GM18508 (cell line): ENCODE results near the gene FRG2C.
"Not testable (repeated sequence)": the region's sequence is repeated elsewhere in the genome, so short reads cannot be mapped to it uniquely, and the experiment has no call there.

Experiments used
- ATAC-seq: cut with Tn5 transposase; IDR thresholded peaks from one replicate; pipeline ENCODE4 v1.9.1; 2021; ENCODE audit warnings: moderate number of reproducible peaks; ENCODE audit not compliant: insufficient read depth, unreplicated experiment

FRG2C gene

DNA sequence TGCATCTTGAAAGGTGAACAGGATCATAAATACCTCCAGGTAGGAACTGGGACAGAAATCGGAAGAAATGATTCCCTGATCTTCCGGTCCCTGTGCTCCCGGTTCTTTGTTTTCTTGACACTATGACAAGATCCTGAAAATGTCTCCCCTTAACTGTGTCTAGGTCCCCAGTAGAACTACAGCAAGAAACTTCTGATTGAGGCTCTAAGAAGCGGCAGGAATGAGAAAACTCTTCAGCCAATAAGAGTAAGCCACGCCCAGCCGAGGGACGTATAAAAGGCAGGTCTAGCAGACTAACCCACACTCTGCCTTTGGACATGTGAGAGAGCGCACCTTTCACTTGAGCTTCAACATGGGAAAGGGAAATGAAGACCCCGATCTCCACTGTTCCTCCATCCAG is at the start of gene FRG2C:
Gene FRG2C (plus strand): TSS at position 301 of the 400 bp plus-strand sequence. CDS start 52 bp downstream, at position 353.
- ATAC-seq, result not testable (repeated sequence)

DNA sequence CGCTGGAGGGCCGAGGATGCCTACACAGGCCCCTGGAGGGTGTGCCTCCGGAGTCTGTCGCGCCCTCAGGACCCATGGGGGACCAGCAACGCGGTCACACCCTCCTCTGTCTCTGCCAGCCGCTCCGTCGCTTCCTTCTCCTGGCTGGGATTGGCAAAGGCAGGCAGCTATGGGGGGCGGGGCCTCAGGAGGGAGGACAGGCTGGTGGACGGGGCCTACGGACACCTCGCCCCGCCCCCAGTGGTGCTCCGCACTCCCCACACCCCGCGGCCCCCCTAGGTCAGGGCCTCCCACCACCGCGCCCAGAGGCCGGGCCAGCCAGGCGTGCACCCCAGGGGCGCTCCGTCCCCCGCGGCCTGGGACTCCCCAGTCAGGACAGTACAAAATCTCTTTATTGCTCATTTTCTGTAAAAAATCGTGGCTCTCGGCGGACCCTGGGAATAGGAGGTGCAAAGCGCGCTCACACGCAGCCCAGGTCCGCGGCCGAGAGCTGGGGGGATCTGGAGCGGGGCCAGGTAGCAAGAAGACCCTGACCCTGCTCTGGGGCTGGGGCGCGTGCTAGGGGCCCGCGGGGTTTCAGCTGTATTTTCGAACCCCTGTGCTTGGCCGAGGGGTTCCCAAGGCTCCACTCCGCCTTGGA is 45.3 kb upstream of the FRG2C start:
- not testable (repeated sequence) for ATAC-seq

DNA sequence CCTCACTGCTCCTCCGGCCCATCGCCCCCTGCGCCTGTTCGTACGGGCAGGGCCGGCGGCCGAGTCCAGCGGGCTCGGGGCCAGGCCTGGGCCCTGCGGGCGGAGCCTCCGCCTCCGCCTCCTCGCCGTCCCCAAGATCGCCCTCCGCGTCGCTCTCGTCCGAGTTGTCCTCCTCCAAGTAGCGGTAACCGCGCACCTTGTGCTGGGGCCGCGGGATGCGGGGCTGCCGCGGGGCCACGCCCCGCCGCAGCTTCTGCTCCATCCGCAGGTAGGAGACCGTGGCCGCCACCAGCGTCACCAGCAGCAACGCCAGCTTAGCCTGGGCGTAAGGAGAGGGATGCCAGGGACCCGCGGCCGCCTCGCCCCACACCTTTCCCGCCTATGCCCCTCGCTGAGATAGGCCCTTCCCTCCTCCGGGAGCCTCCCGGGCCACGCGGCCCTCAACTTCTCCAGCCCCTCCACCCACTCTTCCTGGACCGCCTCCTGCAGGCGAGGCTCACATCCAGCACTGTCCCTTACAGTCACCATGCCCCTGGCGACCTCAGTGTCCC is 44.6 kb upstream of the FRG2C start:
- ATAC-seq, result not testable (repeated sequence)

DNA sequence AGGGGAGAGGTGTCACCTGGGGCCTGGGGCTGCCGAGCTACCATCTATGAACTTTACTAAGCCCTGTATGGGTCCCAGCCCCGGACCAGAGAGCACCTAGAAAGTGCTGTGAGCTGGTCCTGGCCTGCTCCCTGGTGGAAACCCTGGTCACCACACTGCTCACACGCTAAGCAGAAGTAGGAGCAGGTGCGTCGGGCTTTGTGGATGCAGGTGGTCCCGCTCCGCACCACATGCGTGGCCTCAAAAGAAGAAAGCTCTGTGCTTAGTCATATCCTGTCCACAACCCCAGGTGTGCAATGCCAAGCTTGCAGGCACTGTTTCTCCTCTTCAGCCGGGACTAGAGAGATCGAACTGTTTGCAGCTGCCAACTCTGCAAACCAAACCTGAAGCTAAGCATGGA is 42.4 kb upstream of the FRG2C start:
- not testable (repeated sequence) for ATAC-seq

DNA sequence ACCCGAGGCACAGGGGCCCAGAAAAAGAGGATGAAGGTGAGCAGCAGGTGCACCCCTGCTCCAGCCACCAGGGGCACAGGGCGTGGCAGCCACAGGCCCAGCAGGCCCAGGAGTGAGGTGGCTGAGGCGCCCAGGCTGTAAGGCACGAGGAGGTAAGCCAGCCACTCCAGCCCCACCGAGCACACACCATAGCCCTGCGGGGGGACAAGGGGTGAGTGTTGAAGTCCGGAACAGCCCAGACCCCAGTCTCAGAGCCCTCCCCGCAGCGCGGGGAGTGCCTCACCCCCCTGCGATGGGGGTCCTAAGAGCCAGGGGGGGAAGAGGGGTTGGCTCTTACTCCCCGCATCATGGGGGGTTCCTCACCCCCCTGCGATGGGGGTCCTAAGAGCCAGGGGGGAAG is 40.5 kb upstream of the FRG2C start:
- ATAC-seq, result not testable (repeated sequence)

DNA sequence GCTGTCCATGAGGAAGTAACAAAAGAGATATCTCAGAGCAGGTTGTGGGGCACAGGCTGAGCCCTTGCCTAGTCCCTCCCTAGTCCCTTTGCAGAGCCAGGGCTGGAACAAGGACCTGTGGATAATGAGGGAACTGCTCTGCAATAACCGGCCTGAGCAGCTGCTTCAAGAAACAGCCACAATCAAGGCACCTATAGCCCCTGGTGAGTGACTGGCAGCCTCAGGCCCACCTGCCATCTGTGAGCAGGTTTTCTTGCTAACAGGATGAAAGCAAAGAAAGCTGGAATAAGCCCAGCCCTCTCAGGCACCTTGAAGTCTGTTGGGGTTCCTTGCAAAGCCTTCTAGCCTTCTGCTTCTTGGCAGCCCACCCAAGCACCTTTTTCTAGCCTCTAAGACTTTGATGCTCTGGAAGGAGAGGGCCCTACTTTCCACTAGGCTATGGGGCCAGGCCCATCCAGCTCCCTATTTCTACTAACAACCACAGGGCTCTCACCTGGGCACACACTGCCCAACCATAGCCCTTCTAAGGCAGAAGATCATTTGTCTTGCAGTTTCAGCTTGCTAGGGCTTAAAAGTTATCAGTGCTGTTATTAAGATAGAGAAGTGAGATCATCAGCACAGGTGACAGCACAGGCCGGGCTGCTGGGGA is 33.1 kb upstream of the FRG2C start:
- ATAC-seq, result not testable (repeated sequence)

DNA sequence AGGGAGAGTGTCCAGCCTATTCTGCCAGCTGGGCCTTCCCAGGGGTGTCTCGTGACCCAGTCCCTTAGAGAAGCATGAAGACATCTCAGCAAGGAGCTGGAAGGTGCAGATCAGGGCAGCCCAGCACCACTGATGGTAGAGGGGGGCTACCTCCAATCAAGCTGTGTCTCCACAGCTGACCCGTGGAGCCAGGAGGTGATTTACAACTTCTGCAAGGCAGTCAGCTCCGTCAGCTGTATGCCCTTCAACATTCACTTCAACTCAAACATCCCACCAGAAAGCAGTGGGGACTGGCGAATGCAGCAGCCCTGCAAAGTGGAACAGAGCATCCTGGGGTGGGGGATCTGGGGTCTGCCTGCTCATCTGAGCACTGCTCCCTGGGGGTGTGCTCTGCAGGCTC is 32.6 kb upstream of the FRG2C start:
- ATAC-seq, result no peak

DNA sequence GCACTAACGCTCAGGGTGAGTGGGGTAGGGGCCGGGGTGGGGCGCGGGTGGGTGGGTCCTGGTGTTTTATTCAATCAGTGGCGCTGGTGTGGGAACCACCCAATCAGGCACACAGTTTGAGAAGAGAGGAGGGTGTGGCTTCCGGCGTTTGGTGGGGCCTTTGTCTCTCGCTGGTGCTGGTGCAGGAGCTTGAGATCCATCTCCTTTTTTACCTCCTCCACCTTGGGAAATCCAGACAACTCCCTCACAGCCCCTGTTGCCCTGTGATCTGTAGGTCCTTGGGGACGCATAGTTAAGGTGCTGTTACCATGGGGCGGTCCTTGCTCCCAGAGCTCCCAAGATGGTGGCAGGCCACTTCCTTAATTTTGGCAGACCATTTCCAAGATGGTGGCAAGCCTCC is 25.2 kb upstream of the FRG2C start:
- not testable (repeated sequence) for ATAC-seq

DNA sequence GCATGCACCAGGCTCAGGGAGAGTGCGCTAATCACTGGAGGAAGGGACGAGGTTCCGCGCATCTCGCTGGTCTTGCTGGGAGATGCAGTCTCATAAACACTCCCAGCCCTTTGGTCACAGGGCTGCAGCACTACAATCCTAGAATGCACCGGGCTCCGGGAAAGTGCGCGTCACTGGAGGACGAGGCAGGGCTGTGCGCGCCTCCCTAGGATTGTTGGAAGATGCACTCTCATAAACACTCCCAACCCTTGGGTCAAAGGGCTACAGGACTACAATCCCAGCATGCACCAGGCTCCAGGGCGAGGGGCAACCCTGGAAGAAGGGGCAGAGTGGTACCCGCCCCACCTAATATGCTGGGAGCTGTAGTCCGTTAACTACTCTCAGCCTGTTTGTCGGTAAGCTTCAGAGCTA is 23.0 kb upstream of the FRG2C start:
- ATAC-seq, result not testable (repeated sequence)

DNA sequence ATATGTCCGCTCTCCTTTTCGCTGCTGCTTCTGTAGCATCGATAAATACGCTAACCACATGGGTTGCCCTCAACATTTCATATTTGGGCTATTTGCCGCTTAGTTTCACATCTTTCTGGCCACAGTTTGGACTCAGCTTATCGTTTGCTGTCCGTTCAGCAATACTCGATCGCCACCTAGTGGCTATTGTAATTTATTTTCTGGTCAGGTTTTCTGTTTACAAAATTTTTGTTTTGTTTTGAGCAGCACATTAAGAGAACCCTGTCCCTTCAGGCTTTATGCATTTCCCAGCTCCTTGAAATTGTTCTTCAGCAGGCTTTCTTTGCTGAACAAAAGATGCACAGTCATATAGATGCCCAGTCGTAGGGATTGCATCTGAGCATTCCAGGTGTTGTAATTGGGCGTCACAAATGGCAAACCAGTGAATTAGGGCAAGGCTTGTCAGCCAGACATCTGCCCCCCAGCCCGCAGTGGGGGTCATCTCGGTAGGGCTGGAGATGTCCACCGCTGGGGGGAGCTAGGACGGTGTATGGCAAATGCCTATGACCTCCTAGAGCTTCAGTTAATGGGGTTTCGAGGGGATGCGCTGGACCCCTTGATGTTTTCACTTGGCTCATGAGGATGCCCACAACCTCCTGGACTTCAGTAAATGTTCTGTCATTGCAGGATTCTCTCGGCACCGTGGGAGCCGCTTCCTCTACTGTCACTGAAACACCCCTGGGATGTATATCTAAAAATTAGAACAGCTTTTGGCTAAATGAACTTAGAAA is 20.9 kb upstream of the FRG2C start:
- ATAC-seq, result not testable (repeated sequence)

DNA sequence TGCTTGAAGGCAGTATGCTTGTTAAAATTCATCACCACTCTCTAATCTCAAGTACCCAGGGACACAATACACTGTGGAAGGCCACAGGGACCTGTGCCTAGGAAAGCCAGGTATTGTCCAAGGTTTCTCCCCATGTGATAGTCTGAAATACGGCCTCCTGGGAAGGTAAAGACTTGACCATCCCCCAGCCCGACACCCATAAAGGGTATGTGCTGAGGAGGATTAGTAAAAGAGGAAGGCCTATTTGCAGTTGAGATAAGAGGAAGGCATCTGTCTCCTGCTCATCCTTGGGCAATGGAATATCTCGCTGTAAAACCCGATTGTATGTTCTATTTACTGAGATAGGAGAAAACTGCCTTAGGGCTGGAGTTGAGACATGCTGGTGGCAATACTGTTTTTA is 18.6 kb upstream of the FRG2C start:
- not testable (repeated sequence) for ATAC-seq

DNA sequence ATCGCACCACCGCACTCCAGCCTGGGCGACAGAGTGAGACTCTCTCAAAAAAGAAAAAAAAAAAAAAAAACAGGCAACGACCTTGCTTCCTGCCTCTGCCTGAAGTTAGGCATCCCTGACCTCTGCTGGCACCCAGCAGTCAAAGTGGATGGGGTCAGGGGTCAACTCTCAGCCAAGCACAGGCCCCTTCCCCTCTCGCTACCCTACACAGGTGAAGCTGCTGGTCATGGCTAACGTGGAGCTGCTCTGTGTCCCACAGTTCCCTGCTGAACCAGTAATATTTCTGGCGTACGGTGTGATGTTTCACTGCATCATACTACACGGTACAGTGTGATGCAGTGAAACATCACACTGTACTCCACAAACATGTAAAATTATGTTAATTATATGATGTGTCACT is 13.9 kb upstream of the FRG2C start:
- ATAC-seq, result no peak

DNA sequence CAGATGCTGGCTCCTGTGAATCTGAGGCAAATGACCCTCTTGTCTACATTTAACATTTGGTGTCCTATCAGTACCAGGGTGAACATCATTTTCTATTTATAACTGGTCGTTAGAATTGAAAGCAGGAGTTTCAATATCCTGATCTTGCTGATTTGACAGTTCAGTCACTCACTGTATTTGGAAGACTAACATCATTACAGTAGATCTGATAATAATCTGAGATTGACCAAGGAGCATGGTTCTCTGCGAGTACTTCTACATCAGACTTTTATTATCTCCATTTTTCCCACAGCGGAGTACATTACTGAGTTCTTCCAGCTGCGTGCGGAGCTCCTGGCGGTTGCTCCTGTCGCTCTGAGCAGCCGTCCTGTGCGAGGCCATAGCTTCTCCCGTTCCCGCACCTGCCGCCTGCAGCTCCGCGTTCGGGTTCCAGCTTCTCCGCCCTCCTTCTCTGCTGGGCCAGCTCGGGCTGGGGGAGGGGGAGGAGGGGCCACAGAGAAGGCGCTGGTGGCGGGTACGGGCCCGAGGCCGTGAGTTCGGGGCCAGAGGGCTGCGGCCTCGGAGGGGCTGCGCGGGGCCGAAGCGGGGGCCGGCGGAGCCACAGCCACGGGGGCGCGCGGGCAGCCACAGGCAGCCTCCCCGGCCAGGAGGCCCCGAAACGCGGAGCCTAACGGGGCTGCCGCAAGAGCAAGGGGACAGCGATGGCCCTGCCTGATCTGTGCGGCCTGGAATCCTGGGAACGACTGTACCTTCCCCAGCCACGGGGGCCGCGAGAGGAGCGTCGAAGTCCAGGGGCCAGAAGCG is 8.8 kb upstream of the FRG2C start:
- not testable (repeated sequence) for ATAC-seq

DNA sequence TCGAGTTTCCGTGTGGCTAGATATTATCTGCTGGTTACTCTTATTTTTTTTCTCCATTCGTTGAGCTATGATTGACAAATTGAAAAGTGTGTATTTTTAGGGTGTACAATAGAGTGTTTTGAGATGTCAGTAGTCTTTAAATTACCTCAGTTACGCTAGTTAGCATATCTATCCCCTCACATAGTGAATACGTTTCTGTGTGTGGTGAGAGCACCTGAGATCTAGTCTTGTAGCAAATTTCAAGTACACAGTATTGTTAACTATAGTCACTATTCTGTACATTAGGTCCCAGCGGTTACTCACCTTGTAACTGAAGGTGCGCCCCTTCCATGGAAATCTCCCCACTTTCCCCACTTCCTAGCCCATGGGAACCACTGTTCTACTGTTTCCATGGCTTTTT is 8.2 kb upstream of the FRG2C start:
- not testable (repeated sequence) for ATAC-seq

DNA sequence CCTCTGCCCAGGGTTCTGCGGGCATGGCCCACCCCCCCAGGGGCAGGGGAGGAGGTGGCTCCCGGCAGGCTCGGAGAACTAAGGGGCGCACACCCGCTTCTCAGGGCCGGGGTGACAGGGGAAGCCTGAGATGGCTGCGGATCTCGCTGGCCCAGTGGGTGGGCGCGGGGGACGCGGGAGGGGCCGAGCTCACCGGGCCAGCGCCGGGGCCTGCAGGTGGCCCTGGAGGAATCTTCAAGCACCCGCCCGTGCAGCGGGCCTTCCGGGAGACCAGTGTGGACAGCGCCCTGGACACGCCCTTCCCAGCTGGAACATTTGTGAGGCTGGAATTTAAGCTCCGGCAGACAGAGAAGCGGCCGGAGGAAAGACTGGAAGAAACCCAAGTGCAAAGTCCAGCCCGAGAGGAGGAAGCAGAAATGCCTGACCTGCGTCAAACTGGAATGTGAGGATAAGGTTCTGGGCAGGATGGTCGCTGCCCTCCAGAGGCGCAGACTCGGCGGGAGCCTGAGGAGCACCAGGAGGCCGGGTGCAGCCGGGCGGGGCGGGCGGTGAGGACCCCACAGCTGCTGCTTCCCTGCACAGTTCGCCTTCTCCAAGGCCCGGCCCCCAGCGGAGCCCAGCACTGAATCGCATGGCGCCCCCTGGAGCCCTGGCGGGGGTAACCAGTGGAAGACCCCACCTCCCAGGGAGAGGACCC is 5.6 kb upstream of the FRG2C start:
- ATAC-seq, result not testable (repeated sequence)

DNA sequence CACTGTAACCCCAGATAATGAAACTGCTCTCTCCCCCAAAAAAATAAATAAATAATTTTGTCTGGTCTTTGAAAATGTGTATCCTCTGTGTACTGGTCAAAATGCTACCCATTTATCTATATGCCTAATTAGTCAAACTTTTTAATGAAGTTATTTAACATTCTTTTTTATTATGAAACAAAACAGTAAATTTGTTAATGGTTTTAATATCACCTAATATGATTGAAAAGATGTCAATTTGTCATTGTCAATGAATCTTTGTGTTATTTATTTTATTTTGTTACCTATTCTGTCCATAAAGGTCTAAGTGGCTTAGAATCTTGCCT is 5.1 kb upstream of the FRG2C start:
- ATAC-seq, result not testable (repeated sequence)

DNA sequence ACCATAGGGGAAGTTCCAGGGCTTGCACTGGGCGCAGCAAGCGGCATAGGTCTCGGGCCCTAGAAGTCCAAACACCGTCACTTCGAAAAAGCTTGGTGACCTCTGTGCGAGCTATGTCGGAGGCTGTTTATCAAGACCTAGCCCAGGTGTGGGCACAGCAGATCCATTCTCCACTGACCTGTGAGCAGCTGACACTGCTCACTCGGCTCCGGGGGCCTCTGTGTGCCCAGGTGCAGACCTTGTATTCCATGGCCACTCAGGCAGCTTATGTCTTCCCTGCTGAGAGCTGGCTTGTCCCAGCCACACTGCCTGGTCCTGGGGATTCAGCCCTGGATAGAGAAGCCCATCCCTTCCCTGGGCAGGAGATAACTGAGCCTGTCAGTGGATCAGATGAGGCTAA is 1.5 kb downstream of the FRG2C start:
- ATAC-seq, result not testable (repeated sequence)

DNA sequence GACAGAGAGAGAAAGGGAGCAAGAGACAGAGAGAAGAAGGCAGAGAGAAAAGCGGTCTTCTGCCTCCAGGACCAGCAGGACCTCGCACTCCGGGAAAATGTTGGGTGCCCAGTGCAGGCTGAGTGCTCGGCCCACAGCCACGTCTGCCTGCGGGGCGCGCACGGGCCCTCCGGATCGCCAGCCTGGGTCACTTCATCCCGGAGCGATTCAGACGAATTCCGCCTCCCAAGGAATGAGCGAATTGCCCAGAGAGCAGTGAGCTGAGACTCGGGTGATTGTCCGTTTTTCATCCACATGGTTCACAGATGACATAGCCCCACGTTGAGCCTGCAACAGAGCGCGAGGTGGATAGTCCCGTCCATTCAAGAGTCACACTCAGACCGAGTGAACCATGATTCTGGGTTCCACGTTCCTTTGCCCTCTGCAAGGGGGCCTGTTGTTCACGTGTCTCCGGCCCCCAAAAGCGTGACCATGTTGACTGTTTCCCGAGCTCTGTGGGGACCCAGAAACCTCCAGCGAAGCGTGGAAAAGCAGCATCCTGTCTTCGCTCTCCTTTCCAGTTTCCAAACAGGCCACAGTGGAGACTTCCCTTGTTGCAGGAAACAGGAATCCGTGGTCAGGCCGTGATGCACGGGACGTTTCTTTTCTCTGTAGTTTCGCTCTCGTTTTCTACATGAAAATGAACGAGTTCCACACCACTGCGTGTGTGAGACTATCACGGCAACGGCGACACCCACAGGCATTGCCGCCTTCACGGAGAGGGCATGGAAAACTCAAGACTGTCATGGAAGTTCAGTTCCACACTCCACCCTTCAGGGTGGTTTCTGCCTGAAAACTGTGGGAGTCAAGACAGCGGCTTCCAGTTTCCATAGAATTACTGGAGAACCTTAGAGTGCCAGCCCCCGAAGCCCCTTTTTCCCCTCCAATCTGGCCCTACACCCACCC is 3.9 kb downstream of the FRG2C start:
- ATAC-seq, result not testable (repeated sequence)
